Measurements from ENCODE around the gene PROS1. TPM values are rescaled to one million over a fixed set of nuclear protein-coding genes. Genes with fewer than 3 reads are reported as not detected.

Gene PROS1
- total RNA-seq, 6 experiments from 2014 or later: 157 to 215 (median 183) TPM

GRCh38 chr3:94012185-94012584 is 38.5 kb upstream of the PROS1 start:
- intact Hi-C loops (cut with DNase I): loop anchor here in 1 of 2 donors (10.0 kb wide), 1 partner anchor 63 kb away; no protein-coding TSS in a partner anchor
- TF ChIP-seq POLR2A (IDR thresholded peaks at IDR 0.05) (no peak), CTCF (IDR thresholded peaks at IDR 0.05) (no peak)
- Histone ChIP-seq H3K27me3 (no peaks in the 10 kb centered on the region), H3K9me3 (no peaks in the 10 kb centered on the region), H3K27ac (no peak overlapping the region), H3K4me1 (peaks cover 0 to 10% (median 0%) of the 10 kb centered on the region in 4 donors), H3K4me3 (no peak overlapping the region), H3K36me3 (no peaks in the 10 kb centered on the region)
- 75% methylated on average over 1 of the region's 1 CpG for whole genome bisulfite sequencing (ENCODE audit: insufficient coverage, low coverage, low lambda C conversion rate, missing lambda C conversion rate)
- DNase-seq (no peak), ATAC-seq (no peak)

GRCh38 chr3:94011233-94011711 is 37.6 kb upstream of the PROS1 start:
- Histone ChIP-seq H3K4me1 (peaks cover 0 to 10% (median 0%) of the 10 kb centered on the region in 4 donors), H3K9me3 (no peaks in the 10 kb centered on the region), H3K4me3 (no peak overlapping the region), H3K27me3 (no peaks in the 10 kb centered on the region), H3K27ac (no peak overlapping the region), H3K36me3 (no peaks in the 10 kb centered on the region)
- DNase-seq (no peak), ATAC-seq (peak in 3 of 4 donors; percentile 24 to 53 (median 29))
- 72% methylated on average over 3 of the region's 3 CpGs for WGBS (ENCODE audit: insufficient coverage, low coverage, low lambda C conversion rate, missing lambda C conversion rate)
- TF ChIP-seq POLR2A (IDR thresholded peaks at IDR 0.05) (no peak), CTCF (IDR thresholded peaks at IDR 0.05) (no peak)
- intact Hi-C loops (cut with DNase I): loop anchor here in 1 of 2 donors (10.0 kb wide), 1 partner anchor 64 kb away; no protein-coding TSS in a partner anchor

- peaks cover 0 to 10% (median 0%) of the 10 kb centered on the region in 4 donors for H3K4me1 ChIP-seq
- TF ChIP-seq CTCF (IDR thresholded peaks at IDR 0.05) (no peak), POLR2A (IDR thresholded peaks at IDR 0.05) (no peak)
- no peaks in the 10 kb centered on the region for H3K27me3 ChIP-seq
- H3K27ac ChIP-seq: no peak overlapping the region
- H3K36me3 ChIP-seq: no peaks in the 10 kb centered on the region
- WGBS (ENCODE audit: insufficient coverage, low coverage, low lambda C conversion rate, missing lambda C conversion rate): 95% methylated on average over 2 of the region's 2 CpGs
- DNase-seq (no peak), ATAC-seq (no peak)
- H3K4me3 ChIP-seq: no peak overlapping the region
- no peaks in the 10 kb centered on the region for H3K9me3 ChIP-seq
- intact Hi-C loops (cut with DNase I): loop anchor here (10.0 kb wide), 2 partner anchors 55 to 65 kb away; partner anchors contain the start of genes DHFR2 (in 1 of the 2) and NSUN3 (in 1 of the 2)
These were observed 35.9 kb upstream of the PROS1 start for GRCh38 chr3:94009608-94010007.

- Histone ChIP-seq H3K4me1 (peaks cover 0 to 10% (median 0%) of the 10 kb centered on the region in 4 donors), H3K9me3 (no peaks in the 10 kb centered on the region), H3K27me3 (no peaks in the 10 kb centered on the region), H3K27ac (no peak overlapping the region), H3K4me3 (no peak overlapping the region), H3K36me3 (no peaks in the 10 kb centered on the region)
- ATAC-seq (peak; percentile 36 to 66 (median 52)), DNase-seq (no peak)
- WGBS (ENCODE audit: insufficient coverage, low coverage, low lambda C conversion rate, missing lambda C conversion rate): 42% methylated on average over 2 of the region's 2 CpGs
- TF ChIP-seq POLR2A (IDR thresholded peaks at IDR 0.05): no peak
- intact Hi-C loops (cut with DNase I): loop anchor here in 1 of 2 donors (10.0 kb wide), 1 partner anchor 57 kb away; the partner anchor contains the start of genes DHFR2 and NSUN3
These were observed 34.6 kb upstream of the PROS1 start for GRCh38 chr3:94008253-94008652.

- Histone ChIP-seq H3K4me1 (peaks cover 0 to 10% (median 0%) of the 10 kb centered on the region in 4 donors), H3K27ac (no peak overlapping the region), H3K9me3 (no peaks in the 10 kb centered on the region), H3K27me3 (no peaks in the 10 kb centered on the region), H3K4me3 (peak overlapping the region in 2 of 3 donors; percentile 4 to 20), H3K36me3 (no peaks in the 10 kb centered on the region)
- ATAC-seq (peak; percentile 95 to 98 (median 96)), DNase-seq (no peak)
- TF ChIP-seq CTCF (IDR thresholded peaks at IDR 0.05) (peak; percentile 59 to 89 (median 86)), POLR2A (IDR thresholded peaks at IDR 0.05) (no peak)
- intact Hi-C loops (cut with DNase I): loop anchor here in 1 of 2 donors (10.0 kb wide), 1 partner anchor 60 kb away; the partner anchor contains the start of genes DHFR2 and NSUN3
- 0% methylated on average over 4 of the region's 4 CpGs for WGBS (ENCODE audit: insufficient coverage, low coverage, low lambda C conversion rate, missing lambda C conversion rate)
These were observed 30.7 kb upstream of the PROS1 start for GRCh38 chr3:94004301-94004910.

Measured in right lobe of liver (tissue), 6 donors.